HS-5 (cell line): ENCODE measurements around the gene MT1HL1.

ENCODE experiments used
- DNase-seq: peaks from one replicate; pipeline ENCODE4 v3.0.0-alpha.2; 2012; ENCODE audit warnings: low read depth

MT1HL1 gene

GRCh38 chr1:237004116-237004515 lies at the start of gene MT1HL1:
MT1HL1 (minus strand) TSS chr1:237004441; CDS start chr1:237004372, 69 bp downstream.
- DNase-seq: no peak

- DNase-seq: no peak
Measured at GRCh38 chr1:237050915-237051314, 46.7 kb upstream of the MT1HL1 start.

- DNase-seq: no peak
Measured at GRCh38 chr1:237050185-237050584, 45.9 kb upstream of the MT1HL1 start.

- DNase-seq: no peak
Measured at GRCh38 chr1:237048803-237049202, 44.6 kb upstream of the MT1HL1 start.

GRCh38 chr1:237045278-237046016 lies 41.2 kb upstream of the MT1HL1 start:
- DNase-seq: no peak

GRCh38 chr1:237043846-237044636 lies 39.8 kb upstream of the MT1HL1 start:
- DNase-seq: no peak

GRCh38 chr1:237042892-237043576 lies 38.8 kb upstream of the MT1HL1 start:
- no peak for DNase-seq

- DNase-seq: no peak
Measured at GRCh38 chr1:237042526-237042891, 38.3 kb upstream of the MT1HL1 start.

- DNase-seq: no peak
Measured at GRCh38 chr1:237041795-237042525, 37.7 kb upstream of the MT1HL1 start, which contains the start of gene RYR2. RYR2 (plus strand) TSS chr1:237042184; CDS start chr1:237042522, 338 bp downstream.

- no peak for DNase-seq
Measured at GRCh38 chr1:237041461-237041794, 37.2 kb upstream of the MT1HL1 start.

- no peak for DNase-seq
Measured at GRCh38 chr1:237040823-237041222, 36.6 kb upstream of the MT1HL1 start.

GRCh38 chr1:237038211-237038610 lies 34.0 kb upstream of the MT1HL1 start:
- no peak for DNase-seq

- no peak for DNase-seq
Measured at GRCh38 chr1:237035759-237036158, 31.5 kb upstream of the MT1HL1 start.

- DNase-seq: no peak
Measured at GRCh38 chr1:237033804-237034203, 29.6 kb upstream of the MT1HL1 start.

- DNase-seq: no peak
Measured at GRCh38 chr1:237033061-237033460, 28.8 kb upstream of the MT1HL1 start.

GRCh38 chr1:237032029-237032428 lies 27.8 kb upstream of the MT1HL1 start:
- no peak for DNase-seq

GRCh38 chr1:237031480-237031879 lies 27.2 kb upstream of the MT1HL1 start:
- no peak for DNase-seq

GRCh38 chr1:237029850-237030535 lies 25.8 kb upstream of the MT1HL1 start:
- no peak for DNase-seq

- no peak for DNase-seq
Measured at GRCh38 chr1:237029240-237029639, 25.0 kb upstream of the MT1HL1 start.

- DNase-seq: no peak
Measured at GRCh38 chr1:237025358-237026074, 21.3 kb upstream of the MT1HL1 start.

GRCh38 chr1:237018896-237019295 lies 14.7 kb upstream of the MT1HL1 start:
- no peak for DNase-seq
